GM21423 (cell line): ENCODE measurements around the gene ATP6V0A4.
"Not testable (repeated sequence)": the region's sequence is repeated elsewhere in the genome, so short reads cannot be mapped to it uniquely, and the experiment has no call there.

Experiments
- ATAC-seq: cut with Tn5 transposase; IDR thresholded peaks from one replicate; pipeline ENCODE4 v1.9.1; 2021; ENCODE audit warnings: mild to moderate bottlenecking, moderate library complexity; ENCODE audit not compliant: unreplicated experiment

Gene ATP6V0A4

DNA sequence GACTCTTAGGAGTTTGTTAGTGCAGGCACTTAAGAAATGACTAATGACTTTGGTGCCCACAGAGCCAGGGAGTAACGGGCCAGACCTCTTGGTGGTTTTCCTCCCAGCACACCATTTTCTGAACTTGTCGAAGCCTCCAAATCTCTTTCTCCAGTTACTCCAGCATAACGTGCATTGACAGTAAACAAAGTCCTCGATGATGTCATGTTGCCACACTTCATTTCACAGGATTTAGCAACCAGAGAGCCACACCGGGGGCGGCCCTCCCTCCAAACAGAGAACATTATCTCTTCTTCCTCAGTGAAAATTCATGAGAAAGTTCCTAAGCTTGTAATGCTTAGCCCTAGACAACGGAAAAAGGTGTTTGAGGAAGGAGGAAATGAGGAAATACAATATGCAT is 92.8 kb downstream of the ATP6V0A4 start:
- no peak for ATAC-seq

GRCh38 chr7:138701537-138701923 is 96.5 kb downstream of the ATP6V0A4 start:
- ATAC-seq, result no peak

- ATAC-seq, result no peak
Measured at GRCh38 chr7:138700857-138701536, 97.0 kb downstream of the ATP6V0A4 start, which contains the start of gene SVOPL. Gene SVOPL, minus strand, starts transcription at chr7:138701362. Its CDS starts 22,317 bp downstream, at chr7:138679045.

GRCh38 chr7:138699661-138700060 is 98.3 kb downstream of the ATP6V0A4 start:
- ATAC-seq, result no peak

GRCh38 chr7:138698281-138698680 is 99.7 kb downstream of the ATP6V0A4 start:
- ATAC-seq, result no peak

DNA sequence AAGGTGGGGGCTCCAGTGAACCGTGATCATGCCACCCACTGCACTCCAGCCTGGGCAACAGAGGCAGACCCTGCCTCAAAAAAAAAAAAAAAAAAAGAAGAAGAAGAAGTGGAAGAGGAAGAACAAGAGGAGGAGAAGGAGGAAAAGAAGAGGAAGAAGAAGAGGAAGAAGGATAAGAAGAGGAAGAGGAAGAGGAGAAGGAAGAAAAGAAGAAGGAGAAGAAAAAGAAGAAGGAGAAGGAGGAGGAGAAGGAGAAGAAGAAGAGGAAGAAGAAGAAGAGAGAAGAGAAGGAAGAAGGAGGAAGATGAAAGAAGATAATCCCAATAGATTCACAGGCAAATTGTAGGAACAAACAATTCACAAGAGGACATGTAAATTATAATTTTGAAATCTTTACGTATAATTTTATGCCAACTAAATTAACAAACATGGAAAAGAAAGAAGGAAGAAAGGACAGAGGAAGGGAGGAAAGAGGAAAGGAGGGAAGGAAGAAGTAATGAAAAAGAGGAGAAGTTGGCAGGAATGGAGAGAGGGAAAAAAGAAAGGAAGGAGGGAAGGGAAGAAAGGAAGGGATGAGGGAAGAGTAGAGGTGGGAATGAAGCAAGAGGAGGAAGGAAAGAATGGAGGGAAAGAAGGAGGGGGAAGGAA is 100.3 kb downstream of the ATP6V0A4 start:
- no peak for ATAC-seq

DNA sequence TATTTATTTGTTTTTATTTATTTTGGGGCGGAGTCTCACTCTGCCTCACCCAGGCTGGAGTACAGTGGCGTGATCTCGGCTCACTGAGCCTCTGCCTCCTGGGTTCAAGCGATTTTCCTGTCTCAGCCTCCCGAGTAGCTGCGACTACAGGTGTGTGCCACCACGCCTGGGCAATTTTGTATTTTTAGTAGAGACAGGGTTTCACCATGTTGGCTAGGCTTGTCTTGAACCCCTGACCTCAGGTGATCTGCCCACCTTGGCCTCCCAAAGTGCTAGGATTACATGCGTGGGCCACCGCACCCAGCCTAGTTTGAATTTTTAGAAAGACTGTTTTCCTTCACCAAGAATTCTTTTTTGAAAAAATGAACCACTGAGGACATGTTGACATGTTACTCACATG is 102.2 kb downstream of the ATP6V0A4 start:
- ATAC-seq, result not testable (repeated sequence)

DNA sequence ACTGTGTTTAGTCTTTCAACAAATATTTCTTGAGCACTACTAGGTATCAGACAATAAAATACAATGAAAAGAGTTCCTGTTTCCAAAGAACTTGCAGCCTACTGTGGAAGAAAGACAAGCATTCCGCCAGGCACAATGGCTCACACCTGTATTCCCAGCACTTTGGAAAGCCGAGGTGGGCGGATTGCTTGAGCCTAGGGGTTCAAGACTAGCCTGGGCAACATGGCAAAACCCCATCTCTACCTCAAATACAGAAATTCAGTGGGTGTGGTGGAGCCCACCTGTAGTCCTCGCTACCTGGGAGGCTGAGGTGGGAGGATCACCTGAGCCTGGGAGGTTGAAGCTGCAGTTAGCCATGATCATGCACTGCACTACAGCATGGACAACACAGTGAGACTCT is 102.9 kb downstream of the ATP6V0A4 start:
- ATAC-seq, result no peak

GRCh38 chr7:138691178-138691577 is 106.8 kb downstream of the ATP6V0A4 start:
- ATAC-seq, result no peak

DNA sequence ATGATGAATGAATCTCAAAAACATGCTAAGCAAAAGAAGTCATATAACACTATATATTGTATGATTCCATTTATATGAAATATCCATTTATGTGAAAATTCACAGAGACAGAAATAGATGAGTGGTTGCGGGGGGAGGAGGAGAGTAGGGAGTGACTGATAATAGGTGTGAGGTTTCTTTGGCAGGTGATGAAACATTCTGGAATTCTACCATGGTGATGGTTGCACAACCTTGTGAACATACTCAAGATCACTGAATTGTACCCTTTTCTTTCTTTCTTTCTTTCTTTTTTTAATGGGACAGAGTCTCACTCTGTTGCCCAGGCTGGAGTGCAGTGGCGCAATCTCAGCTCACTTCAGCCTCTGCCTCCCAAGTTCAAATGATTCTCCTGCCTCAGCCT is 107.5 kb downstream of the ATP6V0A4 start:
- ATAC-seq, result no peak

GRCh38 chr7:138688037-138688436 is 110.0 kb downstream of the ATP6V0A4 start:
- not testable (repeated sequence) for ATAC-seq

DNA sequence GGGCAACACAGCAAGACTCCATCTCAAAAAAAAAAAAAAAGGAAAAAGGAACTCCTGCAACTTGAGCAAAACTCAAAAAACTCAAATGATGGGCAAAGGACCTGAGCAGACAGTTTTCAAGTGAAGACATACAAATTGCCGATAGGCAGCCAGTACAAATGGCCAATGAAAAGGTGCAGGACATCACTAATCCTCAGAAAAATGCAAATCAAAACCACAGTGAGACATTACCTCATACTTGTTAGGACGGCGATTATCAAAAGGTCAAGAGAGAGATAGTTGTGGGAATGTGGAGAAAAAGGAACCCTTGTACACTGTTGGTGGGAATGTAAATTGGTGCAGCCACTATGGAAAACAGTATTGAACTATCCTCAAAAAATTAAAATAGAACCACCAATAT is 113.7 kb downstream of the ATP6V0A4 start:
- ATAC-seq, result no peak

GRCh38 chr7:138679793-138680192 is 118.2 kb downstream of the ATP6V0A4 start:
- no peak for ATAC-seq

DNA sequence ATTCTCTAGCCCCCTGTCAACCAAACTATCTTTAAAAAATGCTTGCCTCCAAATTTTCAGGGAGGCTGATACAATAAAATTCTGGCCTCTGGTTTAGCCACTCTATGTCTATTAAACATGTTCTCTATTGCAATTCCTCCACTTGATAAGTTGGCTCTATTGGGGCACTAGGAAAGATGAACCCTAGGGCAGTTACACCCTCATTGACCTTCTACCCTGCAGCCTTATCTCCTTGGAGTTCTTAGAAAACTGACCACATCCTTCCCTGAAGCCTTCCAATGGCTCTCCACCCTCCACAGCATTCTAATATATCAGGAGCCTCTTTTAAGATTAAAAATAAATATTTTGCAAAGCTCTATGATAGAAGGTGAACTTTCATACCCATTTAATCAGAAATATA is 127.4 kb downstream of the ATP6V0A4 start:
- ATAC-seq, result no peak

GRCh38 chr7:138669364-138669763 is 128.6 kb downstream of the ATP6V0A4 start:
- ATAC-seq, result no peak

DNA sequence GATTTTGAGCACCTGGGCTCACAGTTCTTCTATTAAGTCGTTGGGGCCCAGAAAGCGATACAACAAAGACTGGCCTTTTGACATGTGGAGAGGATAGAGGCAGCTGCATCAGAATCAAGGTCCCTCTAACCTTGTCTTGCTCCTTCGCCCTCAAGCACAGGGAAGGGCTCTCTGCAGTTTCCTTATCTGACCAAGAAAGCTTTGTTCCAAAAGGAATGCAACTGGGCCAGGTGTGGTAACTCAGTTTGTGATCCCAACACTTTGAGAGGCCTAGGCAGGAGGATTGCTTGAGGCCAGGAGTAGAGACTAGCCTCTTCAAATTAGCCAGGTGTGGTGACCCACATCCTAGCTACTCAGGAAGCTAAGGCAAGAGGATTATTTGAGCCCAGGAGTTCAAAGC is 129.1 kb downstream of the ATP6V0A4 start:
- ATAC-seq, result no peak

DNA sequence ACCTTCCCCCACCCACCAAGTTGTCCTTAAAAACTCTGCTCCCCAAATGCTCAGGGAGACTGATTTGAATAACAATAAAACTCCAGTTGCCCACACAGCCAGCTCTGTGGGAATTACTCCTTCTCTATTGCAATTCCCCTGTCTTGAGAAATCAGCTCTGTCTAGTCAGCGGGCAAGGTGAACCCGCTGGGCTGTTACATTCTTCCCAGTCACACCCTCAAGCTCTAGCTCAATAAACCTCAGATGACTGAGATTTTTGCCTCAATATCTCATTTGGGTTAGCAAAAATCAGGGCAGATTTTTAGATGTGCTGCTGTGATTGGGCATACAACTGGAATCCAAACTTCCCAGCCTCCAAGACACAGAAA is 129.8 kb downstream of the ATP6V0A4 start:
- no peak for ATAC-seq

GRCh38 chr7:138667535-138668228 is 130.3 kb downstream of the ATP6V0A4 start:
- no peak for ATAC-seq

DNA sequence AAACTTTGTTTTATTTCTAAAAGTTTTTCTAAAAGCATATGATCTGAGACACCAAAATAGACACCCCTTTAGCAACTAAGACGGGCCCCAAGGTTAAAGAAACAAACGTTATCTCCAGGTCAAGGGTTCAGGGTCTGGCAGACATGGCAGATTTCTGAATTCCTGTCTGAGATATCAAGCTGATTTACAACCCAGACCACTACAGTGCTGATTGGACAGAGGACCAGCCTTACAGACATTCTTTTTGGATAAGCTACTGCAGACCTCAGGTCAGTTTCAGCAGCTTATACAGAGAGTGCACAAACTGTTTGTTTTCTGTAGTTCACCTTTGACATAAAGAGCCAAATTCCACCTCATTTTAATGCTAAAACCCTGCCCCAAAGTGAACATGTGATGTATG is 131.6 kb downstream of the ATP6V0A4 start:
- no peak for ATAC-seq

DNA sequence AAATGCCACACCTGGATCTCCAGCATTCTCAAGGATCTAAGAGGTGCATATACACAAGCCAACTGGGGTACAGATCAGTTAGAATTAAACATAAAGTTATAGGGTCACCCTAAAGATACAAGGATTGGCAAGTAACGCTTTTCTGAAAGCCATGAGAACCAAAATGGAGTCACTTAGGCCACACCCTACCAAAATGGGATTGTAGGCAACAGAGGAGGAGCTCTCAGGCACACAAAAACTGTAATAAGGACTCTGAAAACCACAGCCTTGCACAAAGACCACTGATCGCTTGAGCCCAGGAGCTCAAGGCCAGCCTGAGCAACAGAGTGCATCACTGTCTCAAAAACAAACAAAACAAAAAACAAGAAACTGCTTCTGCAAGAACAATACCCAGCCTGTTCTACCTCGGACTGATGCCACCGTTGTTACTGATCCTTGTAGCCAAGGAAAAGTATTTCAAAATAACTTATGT is 132.3 kb downstream of the ATP6V0A4 start:
- ATAC-seq, result no peak

- no peak for ATAC-seq
Measured at GRCh38 chr7:138665249-138665648, 132.7 kb downstream of the ATP6V0A4 start.
